HG02973 (cell line): ENCODE data around the gene RPS6KA3.
"Not testable (repeated sequence)": the region's sequence is repeated elsewhere in the genome, so short reads cannot be mapped to it uniquely, and the experiment has no call there.

Experiments used
- ATAC-seq: cut with Tn5 transposase; IDR thresholded peaks from one replicate; pipeline ENCODE4 v1.9.1; 2021; ENCODE audit warnings: moderate library complexity; ENCODE audit not compliant: unreplicated experiment

RPS6KA3 gene

GRCh38 chrX:20224814-20225487 lies 41.8 kb downstream of the RPS6KA3 start:
- ATAC-seq, result peak; percentile 89

GRCh38 chrX:20221902-20222301 lies 44.8 kb downstream of the RPS6KA3 start:
- no peak for ATAC-seq

GRCh38 chrX:20218836-20219505 lies 47.7 kb downstream of the RPS6KA3 start:
- no peak for ATAC-seq

GRCh38 chrX:20217906-20218305 lies 48.8 kb downstream of the RPS6KA3 start:
- ATAC-seq, result no peak

- no peak for ATAC-seq
Measured at GRCh38 chrX:20217271-20217670, 49.4 kb downstream of the RPS6KA3 start.

- no peak for ATAC-seq
Measured at GRCh38 chrX:20215565-20215964, 51.1 kb downstream of the RPS6KA3 start.

- peak; percentile 98 for ATAC-seq
Measured at GRCh38 chrX:20212486-20213089, 54.1 kb downstream of the RPS6KA3 start.

- ATAC-seq, result no peak
Measured at GRCh38 chrX:20211261-20211786, 55.4 kb downstream of the RPS6KA3 start.

GRCh38 chrX:20205927-20206708 lies 60.6 kb downstream of the RPS6KA3 start:
- peak; percentile 96 for ATAC-seq

GRCh38 chrX:20204351-20204750 lies 62.4 kb downstream of the RPS6KA3 start:
- no peak for ATAC-seq

GRCh38 chrX:20197641-20198210 lies 69.0 kb downstream of the RPS6KA3 start:
- no peak for ATAC-seq

GRCh38 chrX:20189171-20189570 lies 77.5 kb downstream of the RPS6KA3 start:
- no peak for ATAC-seq

GRCh38 chrX:20181598-20182329 lies 84.9 kb downstream of the RPS6KA3 start:
- no peak for ATAC-seq

- ATAC-seq, result no peak
Measured at GRCh38 chrX:20177093-20177492, 89.6 kb downstream of the RPS6KA3 start.

GRCh38 chrX:20173856-20174255 lies 92.9 kb downstream of the RPS6KA3 start:
- ATAC-seq, result no peak

- no peak for ATAC-seq
Measured at GRCh38 chrX:20173313-20173712, 93.4 kb downstream of the RPS6KA3 start.

GRCh38 chrX:20171887-20172286 lies 94.8 kb downstream of the RPS6KA3 start:
- no peak for ATAC-seq

GRCh38 chrX:20162516-20162915 lies 104.2 kb downstream of the RPS6KA3 start:
- ATAC-seq, result not testable (repeated sequence)

GRCh38 chrX:20159797-20160385 lies 106.8 kb downstream of the RPS6KA3 start:
- ATAC-seq, result no peak

GRCh38 chrX:20151689-20152088 lies 115.0 kb downstream of the RPS6KA3 start:
- no peak for ATAC-seq
